ENCODE data around the gene NF2.

GRCh38 chr22:29650370-29650769 lies 46.9 kb downstream of the NF2 start:
- TF ChIP-seq CTCF (IDR thresholded peaks at IDR 0.05) (no peak), POLR2A (IDR thresholded peaks at IDR 0.05) (no peak)
